Measurements from ENCODE around the gene TPP1. TPM values are rescaled to one million over a fixed set of nuclear protein-coding genes. Genes with fewer than 3 reads are reported as not detected.

The TPP1 gene
- total and polyA plus RNA-seq, 2 of the 13 experiments (the other 11 are each of a cell fraction or from before 2014, with no cell fraction given): 13.9 to 74.6 TPM

- TF ChIP-seq, protein P1, sequence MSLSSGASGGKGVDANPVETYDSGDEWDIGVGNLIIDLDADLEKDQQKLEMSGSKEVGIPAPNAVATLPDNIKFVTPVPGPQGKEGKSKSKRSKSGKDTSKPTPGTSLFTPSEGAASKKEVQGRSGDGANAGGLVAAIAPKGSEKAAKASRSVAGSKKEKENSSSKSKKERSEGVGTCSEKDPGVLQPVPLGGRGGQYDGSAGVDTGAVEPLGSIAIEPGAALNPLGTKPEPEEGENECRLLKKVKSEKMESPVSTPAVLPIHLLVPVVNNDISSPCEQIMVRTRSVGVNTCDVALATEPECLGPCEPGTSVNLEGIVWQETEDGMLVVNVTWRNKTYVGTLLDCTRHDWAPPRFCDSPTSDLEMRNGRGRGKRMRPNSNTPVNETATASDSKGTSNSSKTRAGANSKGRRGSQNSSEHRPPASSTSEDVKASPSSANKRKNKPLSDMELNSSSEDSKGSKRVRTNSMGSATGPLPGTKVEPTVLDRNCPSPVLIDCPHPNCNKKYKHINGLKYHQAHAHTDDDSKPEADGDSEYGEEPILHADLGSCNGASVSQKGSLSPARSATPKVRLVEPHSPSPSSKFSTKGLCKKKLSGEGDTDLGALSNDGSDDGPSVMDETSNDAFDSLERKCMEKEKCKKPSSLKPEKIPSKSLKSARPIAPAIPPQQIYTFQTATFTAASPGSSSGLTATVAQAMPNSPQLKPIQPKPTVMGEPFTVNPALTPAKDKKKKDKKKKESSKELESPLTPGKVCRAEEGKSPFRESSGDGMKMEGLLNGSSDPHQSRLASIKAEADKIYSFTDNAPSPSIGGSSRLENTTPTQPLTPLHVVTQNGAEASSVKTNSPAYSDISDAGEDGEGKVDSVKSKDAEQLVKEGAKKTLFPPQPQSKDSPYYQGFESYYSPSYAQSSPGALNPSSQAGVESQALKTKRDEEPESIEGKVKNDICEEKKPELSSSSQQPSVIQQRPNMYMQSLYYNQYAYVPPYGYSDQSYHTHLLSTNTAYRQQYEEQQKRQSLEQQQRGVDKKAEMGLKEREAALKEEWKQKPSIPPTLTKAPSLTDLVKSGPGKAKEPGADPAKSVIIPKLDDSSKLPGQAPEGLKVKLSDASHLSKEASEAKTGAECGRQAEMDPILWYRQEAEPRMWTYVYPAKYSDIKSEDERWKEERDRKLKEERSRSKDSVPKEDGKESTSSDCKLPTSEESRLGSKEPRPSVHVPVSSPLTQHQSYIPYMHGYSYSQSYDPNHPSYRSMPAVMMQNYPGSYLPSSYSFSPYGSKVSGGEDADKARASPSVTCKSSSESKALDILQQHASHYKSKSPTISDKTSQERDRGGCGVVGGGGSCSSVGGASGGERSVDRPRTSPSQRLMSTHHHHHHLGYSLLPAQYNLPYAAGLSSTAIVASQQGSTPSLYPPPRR (CRISPR knock-in tag; IDR thresholded peaks at IDR 0.05; ENCODE audit: borderline replicate concordance): no peak
- TF ChIP-seq SSRP1 (CRISPR knock-in tag; IDR thresholded peaks at IDR 0.05) (no peak), ZNF747 (CRISPR knock-in tag; IDR thresholded peaks at IDR 0.05; ENCODE audit: borderline replicate concordance) (peak; percentile 83; the same call in 1 of the 2 replicates), ZNF275 (CRISPR knock-in tag; IDR thresholded peaks at IDR 0.05; ENCODE audit: borderline replicate concordance) (no peak), ZNF569 (CRISPR knock-in tag; IDR thresholded peaks at IDR 0.05; ENCODE audit: borderline replicate concordance) (no peak), ZKSCAN5 (CRISPR knock-in tag; IDR thresholded peaks at IDR 0.05) (no peak), ZNF180 (CRISPR knock-in tag; IDR thresholded peaks at IDR 0.05; ENCODE audit: borderline replicate concordance, low read depth) (no peak), ATF1 (CRISPR knock-in tag; IDR thresholded peaks at IDR 0.05) (0 out of 2 replicates have a peak, but pooled peaks have one; percentile 36), MBNL3 (CRISPR knock-in tag; conservative IDR thresholded peaks at IDR 0.05) (no peak), WIZ (CRISPR knock-in tag; IDR thresholded peaks at IDR 0.05) (no peak)
- TF ChIP-seq, protein P2, sequence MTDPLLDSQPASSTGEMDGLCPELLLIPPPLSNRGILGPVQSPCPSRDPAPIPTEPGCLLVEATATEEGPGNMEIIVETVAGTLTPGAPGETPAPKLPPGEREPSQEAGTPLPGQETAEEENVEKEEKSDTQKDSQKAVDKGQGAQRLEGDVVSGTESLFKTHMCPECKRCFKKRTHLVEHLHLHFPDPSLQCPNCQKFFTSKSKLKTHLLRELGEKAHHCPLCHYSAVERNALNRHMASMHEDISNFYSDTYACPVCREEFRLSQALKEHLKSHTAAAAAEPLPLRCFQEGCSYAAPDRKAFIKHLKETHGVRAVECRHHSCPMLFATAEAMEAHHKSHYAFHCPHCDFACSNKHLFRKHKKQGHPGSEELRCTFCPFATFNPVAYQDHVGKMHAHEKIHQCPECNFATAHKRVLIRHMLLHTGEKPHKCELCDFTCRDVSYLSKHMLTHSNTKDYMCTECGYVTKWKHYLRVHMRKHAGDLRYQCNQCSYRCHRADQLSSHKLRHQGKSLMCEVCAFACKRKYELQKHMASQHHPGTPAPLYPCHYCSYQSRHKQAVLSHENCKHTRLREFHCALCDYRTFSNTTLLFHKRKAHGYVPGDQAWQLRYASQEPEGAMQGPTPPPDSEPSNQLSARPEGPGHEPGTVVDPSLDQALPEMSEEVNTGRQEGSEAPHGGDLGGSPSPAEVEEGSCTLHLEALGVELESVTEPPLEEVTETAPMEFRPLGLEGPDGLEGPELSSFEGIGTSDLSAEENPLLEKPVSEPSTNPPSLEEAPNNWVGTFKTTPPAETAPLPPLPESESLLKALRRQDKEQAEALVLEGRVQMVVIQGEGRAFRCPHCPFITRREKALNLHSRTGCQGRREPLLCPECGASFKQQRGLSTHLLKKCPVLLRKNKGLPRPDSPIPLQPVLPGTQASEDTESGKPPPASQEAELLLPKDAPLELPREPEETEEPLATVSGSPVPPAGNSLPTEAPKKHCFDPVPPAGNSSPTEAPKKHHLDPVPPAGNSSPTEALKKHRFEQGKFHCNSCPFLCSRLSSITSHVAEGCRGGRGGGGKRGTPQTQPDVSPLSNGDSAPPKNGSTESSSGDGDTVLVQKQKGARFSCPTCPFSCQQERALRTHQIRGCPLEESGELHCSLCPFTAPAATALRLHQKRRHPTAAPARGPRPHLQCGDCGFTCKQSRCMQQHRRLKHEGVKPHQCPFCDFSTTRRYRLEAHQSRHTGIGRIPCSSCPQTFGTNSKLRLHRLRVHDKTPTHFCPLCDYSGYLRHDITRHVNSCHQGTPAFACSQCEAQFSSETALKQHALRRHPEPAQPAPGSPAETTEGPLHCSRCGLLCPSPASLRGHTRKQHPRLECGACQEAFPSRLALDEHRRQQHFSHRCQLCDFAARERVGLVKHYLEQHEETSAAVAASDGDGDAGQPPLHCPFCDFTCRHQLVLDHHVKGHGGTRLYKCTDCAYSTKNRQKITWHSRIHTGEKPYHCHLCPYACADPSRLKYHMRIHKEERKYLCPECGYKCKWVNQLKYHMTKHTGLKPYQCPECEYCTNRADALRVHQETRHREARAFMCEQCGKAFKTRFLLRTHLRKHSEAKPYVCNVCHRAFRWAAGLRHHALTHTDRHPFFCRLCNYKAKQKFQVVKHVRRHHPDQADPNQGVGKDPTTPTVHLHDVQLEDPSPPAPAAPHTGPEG (CRISPR knock-in tag; IDR thresholded peaks at IDR 0.05): no peak
- TF ChIP-seq, protein P3, sequence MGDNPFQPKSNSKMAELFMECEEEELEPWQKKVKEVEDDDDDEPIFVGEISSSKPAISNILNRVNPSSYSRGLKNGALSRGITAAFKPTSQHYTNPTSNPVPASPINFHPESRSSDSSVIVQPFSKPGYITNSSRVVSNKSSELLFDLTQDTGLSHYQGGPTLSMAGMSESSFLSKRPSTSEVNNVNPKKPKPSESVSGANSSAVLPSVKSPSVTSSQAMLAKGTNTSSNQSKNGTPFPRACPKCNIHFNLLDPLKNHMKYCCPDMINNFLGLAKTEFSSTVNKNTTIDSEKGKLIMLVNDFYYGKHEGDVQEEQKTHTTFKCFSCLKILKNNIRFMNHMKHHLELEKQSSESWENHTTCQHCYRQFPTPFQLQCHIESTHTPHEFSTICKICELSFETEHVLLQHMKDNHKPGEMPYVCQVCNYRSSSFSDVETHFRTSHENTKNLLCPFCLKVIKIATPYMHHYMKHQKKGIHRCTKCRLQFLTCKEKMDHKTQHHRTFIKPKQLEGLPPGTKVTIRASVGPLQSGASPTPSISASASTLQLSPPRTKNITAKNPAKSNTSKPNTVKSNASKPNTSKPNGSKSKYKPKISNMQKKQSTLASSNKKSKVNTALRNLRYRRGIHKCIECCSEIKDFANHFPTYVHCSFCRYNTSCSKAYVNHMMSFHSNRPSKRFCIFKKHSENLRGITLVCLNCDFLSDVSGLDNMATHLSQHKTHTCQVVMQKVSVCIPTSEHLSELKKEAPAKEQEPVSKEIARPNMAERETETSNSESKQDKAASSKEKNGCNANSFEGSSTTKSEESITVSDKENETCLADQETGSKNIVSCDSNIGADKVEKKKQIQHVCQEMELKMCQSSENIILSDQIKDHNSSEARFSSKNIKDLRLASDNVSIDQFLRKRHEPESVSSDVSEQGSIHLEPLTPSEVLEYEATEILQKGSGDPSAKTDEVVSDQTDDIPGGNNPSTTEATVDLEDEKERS (CRISPR knock-in tag; IDR thresholded peaks at IDR 0.05): peak; percentile 88
Observed at GRCh38 chr11:6603287-6604080, 15.7 kb downstream of the TPP1 start, which contains the start of the genes ILK and RRP8 (continued).

Data from HepG2 (cell line).